ENCODE measurements around the gene FNIP1. TPM values are rescaled to one million over a fixed set of nuclear protein-coding genes. Genes with fewer than 3 reads are reported as not detected.

FNIP1 gene
- polyA plus RNA-seq, 1 of the 3 experiments (the other 2 are of a cell fraction), result 2.4 TPM

- Histone ChIP-seq H3K27ac (ENCODE audit: low read depth in 2 of 2, low read length in 1 of 2) (peak overlapping the region; percentile 83 to 99), H3K4me1 (ENCODE audit: control insufficient read depth in 1 of 2, insufficient read depth in 2 of 2, low read depth in 1 of 2, low read length in 1 of 2) (peaks cover 3 to 13% of the 10 kb centered on the region in 2 experiments; a peak in 3 of 4 replicates), H2AFZ (ENCODE audit: low read depth) (peak overlapping the region; percentile 88), H3K9ac (peak overlapping the region; percentile 83), H3K4me3 (ENCODE audit: low read depth in 2 of 2, low read length in 1 of 2) (peak overlapping the region; percentile 84 to 98), H3K79me2 (ENCODE audit: insufficient read depth) (peaks cover 53% of the 10 kb centered on the region), H4K20me1 (ENCODE audit: insufficient read depth) (peaks cover under 1% of the 10 kb centered on the region; the same call in 1 of the 2 replicates), H3K9me2 (no peaks in the 10 kb centered on the region), H3K36me3 (replicated peaks in 1 of 2; ENCODE audit: control insufficient read depth in 1 of 2, insufficient read depth in 2 of 2, low read length in 1 of 2) (no peaks in the 10 kb centered on the region), H3K27me3 (ENCODE audit: insufficient read depth) (no peaks in the 10 kb centered on the region), H3K4me2 (peak overlapping the region; percentile 81), H3K9me3 (no peaks in the 10 kb centered on the region), H3F3A (replicated peaks; ENCODE audit: insufficient read depth) (peaks cover 18% of the 10 kb centered on the region)
- DNase-seq, result peak; percentile 67
- ChIA-PET CTCF (interaction anchor here (2.6 to 3.1 kb wide), 2 partner anchors 45 to 373 kb away, joined by 7 to 17 read pairs; no protein-coding TSS in a partner anchor), POLR2A (no interaction called here)
- TF ChIP-seq TEAD4 (IDR thresholded peaks at IDR 0.05; ENCODE audit: borderline replicate concordance, insufficient read depth), result no peak
- TF ChIP-seq RAD21 (IDR thresholded peaks at IDR 0.05; ENCODE audit: low read length), result no peak
- TF ChIP-seq NFIC (IDR thresholded peaks at IDR 0.05; ENCODE audit: borderline replicate concordance), result no peak
- TF ChIP-seq POLR2AphosphoS5 (IDR thresholded peaks at IDR 0.05; ENCODE audit: low read depth, low read length), result no peak
- no peak for TF ChIP-seq FOXJ3 (CRISPR knock-in tag; IDR thresholded peaks at IDR 0.05)
- peak; percentile 40 for TF ChIP-seq CTCF (IDR thresholded peaks at IDR 0.05)
- 1% methylated on average over 19 of the region's 21 CpGs for WGBS (ENCODE audit: low lambda C conversion rate)
Measured at GRCh38 chr5:131634666-131634995, 162.2 kb downstream of the FNIP1 start.

- Histone ChIP-seq H3K4me3 (ENCODE audit: low read depth in 2 of 2, low read length in 1 of 2) (peak overlapping the region; percentile 84 to 98), H3K9me3 (no peaks in the 10 kb centered on the region), H3K4me1 (ENCODE audit: control insufficient read depth in 1 of 2, insufficient read depth in 2 of 2, low read depth in 1 of 2, low read length in 1 of 2) (peaks cover 3 to 13% of the 10 kb centered on the region in 2 experiments; a peak in 3 of 4 replicates), H3K27ac (ENCODE audit: low read depth in 2 of 2, low read length in 1 of 2) (peak overlapping the region; percentile 83 to 99), H3K9ac (peak overlapping the region; percentile 83), H3K36me3 (replicated peaks in 1 of 2; ENCODE audit: control insufficient read depth in 1 of 2, insufficient read depth in 2 of 2, low read length in 1 of 2) (no peaks in the 10 kb centered on the region), H3K4me2 (peak overlapping the region; percentile 81), H4K20me1 (ENCODE audit: insufficient read depth) (peaks cover 5% of the 10 kb centered on the region; the same call in 1 of the 2 replicates), H3K9me2 (no peaks in the 10 kb centered on the region), H3F3A (replicated peaks; ENCODE audit: insufficient read depth) (peaks cover 18% of the 10 kb centered on the region), H2AFZ (ENCODE audit: low read depth) (peak overlapping the region; percentile 88), H3K27me3 (ENCODE audit: insufficient read depth) (no peaks in the 10 kb centered on the region), H3K79me2 (ENCODE audit: insufficient read depth) (peaks cover 57% of the 10 kb centered on the region)
- no peak for TF ChIP-seq JUND (IDR thresholded peaks at IDR 0.05)
- no peak for TF ChIP-seq FOXM1 (IDR thresholded peaks at IDR 0.05; ENCODE audit: low read depth)
- TF ChIP-seq RCOR1 (IDR thresholded peaks at IDR 0.05; ENCODE audit: low read length), result no peak
- TF ChIP-seq TAF1 (IDR thresholded peaks at IDR 0.05; ENCODE audit: borderline replicate concordance, low read depth, low read length), result no peak
- TF ChIP-seq MXI1 (IDR thresholded peaks at IDR 0.05; ENCODE audit: low read depth, low read length), result no peak
- no peak for TF ChIP-seq RXRA (IDR thresholded peaks at IDR 0.05; ENCODE audit: borderline replicate concordance, low read depth)
- TF ChIP-seq ZBTB33 (IDR thresholded peaks at IDR 0.05; ENCODE audit: borderline replicate concordance, low read depth), result no peak
- no peak for TF ChIP-seq NFIC (IDR thresholded peaks at IDR 0.05; ENCODE audit: borderline replicate concordance)
- no peak for TF ChIP-seq MEF2A (IDR thresholded peaks at IDR 0.05; ENCODE audit: borderline replicate concordance, low read depth)
- no peak for TF ChIP-seq EZH2phosphoT487 (IDR thresholded peaks at IDR 0.05; ENCODE audit: borderline replicate concordance, low read depth)
- TF ChIP-seq TCF12 (IDR thresholded peaks at IDR 0.05), result no peak
- TF ChIP-seq YY1 (IDR thresholded peaks at IDR 0.05; ENCODE audit: low read depth), result no peak
- no peak for TF ChIP-seq NRF1 (IDR thresholded peaks at IDR 0.05; ENCODE audit: low read depth, low read length)
- no peak for TF ChIP-seq USF1 (IDR thresholded peaks at IDR 0.05; ENCODE audit: borderline replicate concordance, low read depth)
- no peak for TF ChIP-seq SMC3 (IDR thresholded peaks at IDR 0.05; ENCODE audit: low read depth, low read length)
- TF ChIP-seq USF2 (IDR thresholded peaks at IDR 0.05; ENCODE audit: borderline replicate concordance, low read depth, low read length), result no peak
- no peak for TF ChIP-seq TEAD4 (IDR thresholded peaks at IDR 0.05; ENCODE audit: borderline replicate concordance, insufficient read depth)
- no peak for TF ChIP-seq FOXJ3 (CRISPR knock-in tag; IDR thresholded peaks at IDR 0.05)
- TF ChIP-seq CTCF (IDR thresholded peaks at IDR 0.05), result no peak
- WGBS (ENCODE audit: low lambda C conversion rate), result 4% methylated on average over 4 of the region's 4 CpGs
- CTCF ChIA-PET, result interaction anchor here (2.6 to 3.1 kb wide), 2 partner anchors 45 to 374 kb away, joined by 7 to 17 read pairs; no protein-coding TSS in a partner anchor
- POLR2A ChIA-PET, result no interaction called here
- DNase-seq, result no peak
Measured at GRCh38 chr5:131634238-131634637, 162.6 kb downstream of the FNIP1 start.
